ENCODE measurements around the gene RBM20.

The RBM20 gene

DNA sequence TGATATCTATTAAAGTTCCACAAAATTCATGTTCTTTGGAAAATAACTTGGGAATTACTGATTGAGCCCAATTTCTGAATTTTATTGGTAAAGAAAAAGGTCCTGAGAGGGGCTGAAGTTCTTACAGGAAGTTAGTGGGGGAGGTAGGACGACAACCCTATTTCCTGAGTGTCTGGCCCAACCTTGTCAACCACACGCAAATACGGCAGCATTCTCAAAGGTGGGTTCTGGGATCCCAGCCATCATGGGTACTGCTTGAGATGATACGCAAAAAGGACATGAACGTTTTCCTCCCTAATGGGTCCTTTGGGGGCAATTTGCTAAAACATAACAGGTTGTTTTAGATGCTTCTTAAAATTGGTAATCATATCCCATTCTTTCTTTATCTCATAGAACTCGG lies 224.8 kb downstream of the RBM20 start:
- no peak for DNase-seq (ENCODE audit: extremely low read depth, low read depth)
- TF ChIP-seq, protein P1, sequence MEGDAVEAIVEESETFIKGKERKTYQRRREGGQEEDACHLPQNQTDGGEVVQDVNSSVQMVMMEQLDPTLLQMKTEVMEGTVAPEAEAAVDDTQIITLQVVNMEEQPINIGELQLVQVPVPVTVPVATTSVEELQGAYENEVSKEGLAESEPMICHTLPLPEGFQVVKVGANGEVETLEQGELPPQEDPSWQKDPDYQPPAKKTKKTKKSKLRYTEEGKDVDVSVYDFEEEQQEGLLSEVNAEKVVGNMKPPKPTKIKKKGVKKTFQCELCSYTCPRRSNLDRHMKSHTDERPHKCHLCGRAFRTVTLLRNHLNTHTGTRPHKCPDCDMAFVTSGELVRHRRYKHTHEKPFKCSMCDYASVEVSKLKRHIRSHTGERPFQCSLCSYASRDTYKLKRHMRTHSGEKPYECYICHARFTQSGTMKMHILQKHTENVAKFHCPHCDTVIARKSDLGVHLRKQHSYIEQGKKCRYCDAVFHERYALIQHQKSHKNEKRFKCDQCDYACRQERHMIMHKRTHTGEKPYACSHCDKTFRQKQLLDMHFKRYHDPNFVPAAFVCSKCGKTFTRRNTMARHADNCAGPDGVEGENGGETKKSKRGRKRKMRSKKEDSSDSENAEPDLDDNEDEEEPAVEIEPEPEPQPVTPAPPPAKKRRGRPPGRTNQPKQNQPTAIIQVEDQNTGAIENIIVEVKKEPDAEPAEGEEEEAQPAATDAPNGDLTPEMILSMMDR (IDR thresholded peaks at IDR 0.05; ENCODE audit: low read depth, low read length, missing control alignments), result no peak
- no peak overlapping the region for H3K4me3 ChIP-seq (replicated peaks; ENCODE audit: low read depth, low read length)

DNA sequence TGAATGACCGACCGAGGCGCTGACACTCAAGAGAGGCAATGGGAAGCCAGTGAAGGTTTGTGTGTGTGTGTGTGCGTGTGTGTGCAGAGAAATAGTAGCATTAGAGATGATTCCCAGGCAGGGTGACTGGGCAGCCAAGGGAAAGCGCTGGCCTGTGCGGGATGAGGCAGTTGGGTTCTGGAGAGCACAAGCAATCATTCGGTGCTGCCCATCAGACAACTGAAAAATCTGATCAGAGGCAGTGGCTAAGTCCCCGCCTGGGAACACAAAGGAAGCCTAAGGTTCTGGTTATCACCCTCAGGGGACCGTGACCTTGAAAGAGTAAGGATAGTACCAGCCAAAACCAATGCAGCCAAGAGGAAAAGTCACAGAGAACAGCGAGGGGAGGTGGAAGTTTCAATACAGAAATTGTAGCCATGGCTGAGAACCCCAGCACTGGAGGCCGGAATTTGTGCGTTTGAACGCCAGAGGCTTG lies 226.7 kb downstream of the RBM20 start:
- DNase-seq (ENCODE audit: extremely low read depth, low read depth), result no peak
- TF ChIP-seq, protein P1 (IDR thresholded peaks at IDR 0.05; ENCODE audit: low read depth, low read length, missing control alignments), result no peak
- peak overlapping the region; percentile 74 for H3K4me3 ChIP-seq (replicated peaks; ENCODE audit: low read depth, low read length)

DNA sequence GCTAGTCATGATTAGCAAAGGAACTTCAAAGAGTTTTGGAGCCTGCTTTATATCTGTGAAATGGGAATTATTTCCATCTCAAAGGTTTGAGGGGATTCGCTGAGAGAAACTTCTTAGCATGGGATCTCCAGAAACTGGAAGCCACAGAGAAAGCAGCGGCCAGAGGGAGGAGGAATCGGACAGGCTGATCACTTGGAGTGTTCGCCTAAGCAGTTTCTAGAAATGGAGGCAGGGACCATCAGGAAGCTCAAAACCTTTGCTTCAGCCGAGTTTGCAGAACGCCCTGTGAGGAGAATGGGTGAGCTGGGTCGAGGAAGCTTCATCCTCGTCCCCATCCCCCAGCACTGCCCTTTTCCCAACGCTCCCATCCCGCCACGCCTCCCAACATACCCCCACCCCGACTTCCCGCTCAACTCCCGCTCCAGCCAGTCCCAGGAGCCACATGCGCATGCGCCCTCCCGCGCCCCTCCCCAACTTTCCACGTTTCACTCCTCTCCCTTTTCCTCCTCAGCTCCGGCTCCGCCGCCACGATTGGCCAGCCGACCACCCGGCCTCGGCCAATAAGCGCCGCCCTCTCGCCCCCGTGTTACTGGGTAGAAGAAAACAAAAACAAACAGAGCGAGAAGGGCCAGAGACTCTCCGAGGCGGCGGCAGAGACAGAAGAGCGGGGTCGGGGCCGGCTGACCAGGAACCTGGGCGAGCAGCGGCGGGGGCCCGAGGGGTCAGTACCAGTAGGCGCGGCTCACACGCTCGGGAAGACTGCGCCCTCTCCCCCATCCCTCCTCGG lies 227.4 kb downstream of the RBM20 start, which contains the start of gene PDCD4:
TSS of gene PDCD4 (plus strand) at position 631 of the 787 bp plus-strand sequence. CDS start 4,100 bp downstream, outside the sequence.
- peak within 1 kb of the TSS; percentile 74 for H3K4me3 ChIP-seq (replicated peaks; ENCODE audit: low read depth, low read length)
- TF ChIP-seq, protein P1 (IDR thresholded peaks at IDR 0.05; ENCODE audit: low read depth, low read length, missing control alignments), result no peak
- peak; percentile 92 for DNase-seq (ENCODE audit: extremely low read depth, low read depth)

DNA sequence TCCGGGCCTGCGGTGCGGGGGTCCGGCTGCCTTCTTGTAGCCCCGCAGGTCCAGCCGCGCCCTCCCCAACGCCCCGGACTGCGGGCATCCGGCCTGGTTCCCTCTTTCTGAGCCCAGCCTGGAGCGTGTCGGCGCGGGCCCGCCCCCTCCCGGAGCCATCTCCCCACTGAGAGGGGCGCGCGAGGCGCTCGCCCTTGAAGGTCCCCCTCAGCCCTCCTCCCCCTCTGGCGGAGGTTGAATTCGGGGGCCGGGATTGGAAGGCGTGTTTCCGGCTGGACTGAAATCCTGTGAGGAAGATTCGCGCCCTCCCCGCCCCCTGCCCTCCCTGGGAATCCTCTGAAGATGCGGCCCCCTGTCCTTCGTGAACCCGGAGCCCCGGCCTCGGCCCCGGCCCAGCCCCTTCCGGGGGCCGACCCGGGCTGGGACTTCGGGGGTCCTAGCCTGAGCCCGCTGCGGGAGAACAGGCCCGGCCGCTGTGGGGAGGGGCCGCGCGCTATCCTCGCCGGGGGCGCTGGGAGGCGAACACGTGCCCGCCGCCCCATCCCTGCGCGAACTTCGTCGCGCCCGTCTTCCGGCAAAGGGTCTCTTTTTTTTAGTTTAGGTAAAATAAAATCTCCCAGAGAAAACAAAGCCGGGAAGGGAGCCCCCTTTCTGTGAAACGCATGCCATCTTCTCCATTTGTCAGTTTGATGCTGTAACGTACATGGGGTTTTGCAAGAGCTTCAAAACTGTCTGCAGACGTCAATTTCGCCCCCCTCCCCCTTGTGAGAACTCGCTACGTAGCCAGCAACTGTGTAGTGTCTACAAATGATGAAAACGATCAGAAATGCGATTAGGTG lies 228.2 kb downstream of the RBM20 start:
- no peak for DNase-seq (ENCODE audit: extremely low read depth, low read depth)
- peak overlapping the region; percentile 74 for H3K4me3 ChIP-seq (replicated peaks; ENCODE audit: low read depth, low read length)
- TF ChIP-seq, protein P1 (IDR thresholded peaks at IDR 0.05; ENCODE audit: low read depth, low read length, missing control alignments), result peak; percentile 2

DNA sequence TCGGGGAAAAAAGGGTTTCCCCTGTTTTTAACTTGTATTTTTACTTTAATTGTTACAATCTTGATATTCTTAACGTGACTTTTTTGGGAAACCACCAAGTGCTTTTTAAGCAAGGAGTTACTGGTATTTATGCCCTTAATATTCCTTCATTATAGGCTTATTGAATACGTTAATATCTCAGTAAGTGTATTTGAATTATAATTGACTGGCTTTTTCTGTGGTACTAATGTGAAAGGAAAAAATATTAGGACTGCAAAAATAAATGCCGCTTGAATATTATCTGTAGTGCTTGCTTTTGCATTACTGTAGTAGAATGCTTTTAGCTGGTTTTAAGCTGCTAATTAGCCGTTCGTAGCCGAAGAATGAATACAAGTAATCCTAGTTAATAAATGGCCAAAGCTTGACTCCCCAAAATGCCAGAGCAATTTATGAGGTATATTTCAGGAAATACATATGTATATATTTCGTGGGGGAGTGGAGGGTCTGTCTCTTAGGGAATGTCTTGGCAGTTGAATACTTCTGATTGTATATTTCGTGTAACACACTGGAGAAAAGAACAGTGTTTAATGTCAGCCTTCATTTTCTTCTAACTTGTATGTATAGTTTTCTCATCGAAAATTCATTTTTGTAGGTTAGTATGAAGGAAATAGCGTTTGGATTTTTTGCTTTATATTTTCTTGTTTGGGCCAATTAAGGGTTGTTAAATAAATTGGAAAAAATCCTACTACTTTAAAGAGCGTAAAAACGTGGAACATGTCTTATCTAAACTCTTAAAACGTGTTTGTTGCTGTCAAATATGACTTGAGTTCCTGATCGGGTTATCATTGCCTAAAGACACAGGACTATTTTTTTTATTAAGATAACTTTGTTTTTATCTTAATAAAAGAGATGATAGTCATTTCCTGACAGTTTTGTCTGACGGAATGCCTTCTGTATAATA lies 229.1 kb downstream of the RBM20 start:
- no peak for DNase-seq (ENCODE audit: extremely low read depth, low read depth)
- H3K4me3 ChIP-seq (replicated peaks; ENCODE audit: low read depth, low read length), result peak overlapping the region; percentile 74
- TF ChIP-seq, protein P1 (IDR thresholded peaks at IDR 0.05; ENCODE audit: low read depth, low read length, missing control alignments), result no peak

DNA sequence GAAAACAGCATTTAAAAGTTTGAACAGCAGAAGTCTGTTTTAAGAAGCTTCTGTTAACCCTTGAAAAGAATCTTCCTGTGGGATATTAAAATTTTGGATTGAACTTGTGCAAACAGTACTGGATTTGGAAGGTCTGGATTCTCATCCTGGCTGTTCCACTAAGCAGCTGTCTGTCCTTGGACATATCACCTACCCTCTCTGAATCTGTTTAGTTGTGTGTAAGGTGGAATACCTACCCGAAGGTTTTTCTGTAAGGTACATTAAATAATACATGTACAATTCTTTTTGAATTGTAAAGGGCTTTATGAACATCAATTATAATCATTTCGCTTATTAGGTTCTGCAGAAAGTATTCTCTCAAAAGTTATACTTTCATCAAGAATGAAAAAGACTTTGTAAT lies 229.8 kb downstream of the RBM20 start:
- peak overlapping the region; percentile 74 for H3K4me3 ChIP-seq (replicated peaks; ENCODE audit: low read depth, low read length)
- TF ChIP-seq, protein P1 (IDR thresholded peaks at IDR 0.05; ENCODE audit: low read depth, low read length, missing control alignments), result no peak
- no peak for DNase-seq (ENCODE audit: extremely low read depth, low read depth)
